ENCODE measurements around the gene GALR3.

The GALR3 gene

GRCh38 chr22:37824674-37825641, 1.8 kb downstream of the GALR3 start:
- no peak for DNase-seq

- DNase-seq, result no peak
These were observed 3.9 kb downstream of the GALR3 start for GRCh38 chr22:37827056-37827455.

- no peak for DNase-seq
These were observed 7.1 kb downstream of the GALR3 start for GRCh38 chr22:37830093-37830842.

GRCh38 chr22:37831472-37831871, 8.3 kb downstream of the GALR3 start:
- no peak for DNase-seq

- DNase-seq, result no peak
These were observed 9.1 kb downstream of the GALR3 start for GRCh38 chr22:37832022-37832857.

- no peak for DNase-seq
These were observed 19.0 kb downstream of the GALR3 start for GRCh38 chr22:37842015-37842793.

GRCh38 chr22:37843741-37844089, 20.5 kb downstream of the GALR3 start:
- DNase-seq, result no peak

- DNase-seq, result no peak
These were observed 21.7 kb downstream of the GALR3 start for GRCh38 chr22:37844904-37845329.

- DNase-seq, result no peak
These were observed 23.3 kb downstream of the GALR3 start for GRCh38 chr22:37846433-37846832.

- no peak for DNase-seq
These were observed 25.5 kb downstream of the GALR3 start for GRCh38 chr22:37848587-37849088.

- DNase-seq, result peak; percentile 78 to 83
These were observed 26.0 kb downstream of the GALR3 start, which contains the start of gene EIF3L for GRCh38 chr22:37849089-37849751. Gene EIF3L, plus strand, starts transcription at chr22:37849419. Its CDS starts 31 bp downstream, at chr22:37849450.

- no peak for DNase-seq
These were observed 27.6 kb downstream of the GALR3 start for GRCh38 chr22:37850801-37851200.

GRCh38 chr22:37852418-37852817, 29.2 kb downstream of the GALR3 start:
- DNase-seq, result no peak

GRCh38 chr22:37854946-37855345, 31.8 kb downstream of the GALR3 start:
- DNase-seq, result no peak

- no peak for DNase-seq
These were observed 32.3 kb downstream of the GALR3 start for GRCh38 chr22:37855462-37855861.

- no peak for DNase-seq
These were observed 37.7 kb downstream of the GALR3 start for GRCh38 chr22:37860796-37861421.

- no peak for DNase-seq
These were observed 39.6 kb downstream of the GALR3 start for GRCh38 chr22:37862570-37863325.

GRCh38 chr22:37865510-37865909, 42.3 kb downstream of the GALR3 start:
- DNase-seq, result no peak

GRCh38 chr22:37870273-37870672, 47.1 kb downstream of the GALR3 start:
- no peak for DNase-seq
